SW480 (cell line): ENCODE results near the gene CD226.
A peak's percentile ranks its signal among the peaks of the same experiment; 100 is the strongest.
"Not testable (repeated sequence)": the region's sequence is repeated elsewhere in the genome, so short reads cannot be mapped to it uniquely, and the experiment has no call there.

Source experiments
- DNase-seq: peaks from one replicate; pipeline ENCODE4 v3.0.0-alpha.2; 2016; ENCODE audit warnings: low spot score

The CD226 gene

DNA sequence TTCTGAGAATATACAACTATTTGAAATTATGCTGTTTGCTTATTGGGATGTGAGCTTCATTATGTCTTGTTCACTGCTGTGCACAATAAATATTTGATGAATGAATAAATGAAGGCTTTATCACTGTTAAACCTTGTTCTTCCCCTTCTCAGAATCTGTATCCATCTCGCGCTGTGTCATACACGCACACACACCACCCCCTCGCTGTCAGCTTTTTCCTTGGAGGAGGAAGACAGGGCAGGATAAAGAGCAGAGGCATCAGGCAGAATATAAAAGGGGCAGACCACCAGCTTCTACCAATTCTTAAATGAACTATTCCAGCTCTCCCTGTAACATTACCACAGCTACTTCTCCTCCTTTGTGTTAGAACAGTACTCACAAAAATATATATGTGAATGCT lies 75.0 kb downstream of the CD226 start:
- DNase-seq = no peak

DNA sequence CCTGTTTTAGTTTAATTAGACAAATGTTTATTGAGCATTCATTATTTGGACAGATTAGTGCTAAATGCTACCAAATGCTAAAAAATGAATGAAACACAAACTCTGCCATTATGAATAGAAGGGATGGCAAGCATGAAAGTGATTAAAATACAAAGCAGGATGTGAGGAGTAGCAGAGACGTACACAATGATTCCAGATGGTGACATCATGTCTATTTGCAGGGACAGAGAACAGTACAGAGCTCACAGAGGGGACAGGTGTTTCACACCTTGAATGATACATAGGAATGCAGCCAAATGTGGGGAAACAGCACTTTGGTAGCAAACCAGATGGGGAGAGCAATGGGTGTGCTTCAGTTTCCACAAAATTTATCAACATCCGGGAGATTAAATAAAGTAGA lies 76.3 kb downstream of the CD226 start:
- no peak for DNase-seq

GRCh38 chr18:69870736-69871135 lies 76.9 kb downstream of the CD226 start:
- DNase-seq = no peak

- no peak for DNase-seq
Measured at GRCh38 chr18:69866212-69866611, 81.5 kb downstream of the CD226 start.

DNA sequence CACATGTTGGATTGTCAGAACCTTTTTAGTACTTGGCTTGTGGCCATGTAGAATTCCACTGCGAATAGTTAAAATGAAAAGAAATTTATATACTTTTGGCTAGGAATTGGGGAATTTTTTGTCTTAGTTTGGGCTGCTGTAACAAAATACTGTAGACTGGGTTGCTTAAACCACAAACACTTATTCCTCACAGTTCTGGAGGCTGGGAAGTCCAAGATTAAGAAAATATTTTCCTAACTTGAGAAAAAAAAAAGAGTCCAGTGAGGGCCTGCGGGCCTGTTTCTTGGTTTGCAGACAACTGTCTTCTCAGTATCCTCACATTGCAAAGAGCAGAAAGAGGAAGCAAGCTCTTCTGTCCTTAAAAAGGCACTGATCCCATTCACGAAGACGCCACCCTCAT lies 81.9 kb downstream of the CD226 start:
- no peak for DNase-seq

- DNase-seq = not testable (repeated sequence)
Measured at GRCh38 chr18:69864802-69865201, 82.9 kb downstream of the CD226 start.

GRCh38 chr18:69858897-69859296 lies 88.8 kb downstream of the CD226 start:
- no peak for DNase-seq

DNA sequence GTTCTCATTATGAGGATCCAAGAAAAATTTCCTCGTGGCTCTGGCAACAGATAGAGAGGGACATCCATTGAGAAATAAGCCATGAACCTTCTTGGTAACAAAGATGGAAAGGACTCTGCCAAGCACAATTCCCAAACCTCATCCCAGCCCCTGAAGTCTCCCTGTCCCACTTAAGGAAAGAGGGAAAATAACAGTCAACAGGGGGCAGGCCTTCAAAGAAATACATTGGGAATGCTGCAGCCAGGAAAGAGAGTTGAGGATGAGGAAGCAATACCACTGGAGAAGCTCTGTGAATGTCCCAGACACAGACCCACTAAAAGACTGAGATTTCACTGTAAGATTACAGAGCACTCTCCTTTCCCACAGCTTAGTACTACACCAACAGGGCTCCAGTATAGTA lies 93.2 kb downstream of the CD226 start:
- no peak for DNase-seq

GRCh38 chr18:69853051-69853450 lies 94.6 kb downstream of the CD226 start:
- DNase-seq = no peak

- no peak for DNase-seq
Measured at GRCh38 chr18:69845593-69846506, 101.8 kb downstream of the CD226 start.

GRCh38 chr18:69844656-69845055 lies 103.0 kb downstream of the CD226 start:
- DNase-seq = no peak

- no peak for DNase-seq
Measured at GRCh38 chr18:69843015-69843414, 104.7 kb downstream of the CD226 start.

DNA sequence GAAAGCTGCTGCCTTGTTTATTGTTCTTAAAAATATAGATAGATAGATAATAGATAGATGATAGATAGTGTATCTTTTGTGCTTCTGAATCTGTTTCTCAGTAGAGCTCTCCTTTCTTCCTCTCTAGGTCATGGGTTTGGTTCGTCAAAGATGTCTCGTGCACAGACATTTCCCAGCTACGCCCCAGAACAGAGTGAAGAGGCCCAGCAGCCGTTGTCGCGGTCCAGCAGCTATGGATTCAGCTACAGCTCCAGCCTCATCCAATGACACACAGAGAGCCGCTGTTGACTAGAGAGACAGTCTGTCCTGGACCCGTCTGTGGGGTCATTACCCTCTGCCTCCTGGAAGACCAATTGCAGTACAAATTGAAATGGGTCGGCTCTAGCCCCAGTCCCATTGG lies 106.6 kb downstream of the CD226 start:
- no peak for DNase-seq

DNA sequence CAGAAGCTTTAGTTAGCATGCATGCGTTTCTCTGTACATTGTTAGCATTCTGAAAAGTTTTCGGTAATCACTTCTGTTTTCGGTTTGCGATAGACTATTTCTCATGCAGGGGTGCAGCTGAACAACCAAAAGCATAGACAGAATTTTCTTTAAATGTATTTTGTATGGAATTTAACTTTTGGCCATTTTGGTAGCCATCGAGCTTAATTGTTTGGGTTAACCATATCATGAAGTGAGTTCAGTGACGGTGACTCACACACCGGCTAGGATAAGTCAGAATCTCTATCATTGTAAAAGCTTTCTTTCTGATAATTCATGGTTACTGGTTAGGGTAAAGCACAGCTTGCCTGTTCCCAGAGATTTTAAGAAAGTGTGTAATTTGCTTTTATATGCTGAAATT lies 107.2 kb downstream of the CD226 start:
- no peak for DNase-seq

GRCh38 chr18:69840001-69840400 lies 107.7 kb downstream of the CD226 start:
- no peak for DNase-seq

GRCh38 chr18:69839497-69839896 lies 108.2 kb downstream of the CD226 start:
- no peak for DNase-seq

DNA sequence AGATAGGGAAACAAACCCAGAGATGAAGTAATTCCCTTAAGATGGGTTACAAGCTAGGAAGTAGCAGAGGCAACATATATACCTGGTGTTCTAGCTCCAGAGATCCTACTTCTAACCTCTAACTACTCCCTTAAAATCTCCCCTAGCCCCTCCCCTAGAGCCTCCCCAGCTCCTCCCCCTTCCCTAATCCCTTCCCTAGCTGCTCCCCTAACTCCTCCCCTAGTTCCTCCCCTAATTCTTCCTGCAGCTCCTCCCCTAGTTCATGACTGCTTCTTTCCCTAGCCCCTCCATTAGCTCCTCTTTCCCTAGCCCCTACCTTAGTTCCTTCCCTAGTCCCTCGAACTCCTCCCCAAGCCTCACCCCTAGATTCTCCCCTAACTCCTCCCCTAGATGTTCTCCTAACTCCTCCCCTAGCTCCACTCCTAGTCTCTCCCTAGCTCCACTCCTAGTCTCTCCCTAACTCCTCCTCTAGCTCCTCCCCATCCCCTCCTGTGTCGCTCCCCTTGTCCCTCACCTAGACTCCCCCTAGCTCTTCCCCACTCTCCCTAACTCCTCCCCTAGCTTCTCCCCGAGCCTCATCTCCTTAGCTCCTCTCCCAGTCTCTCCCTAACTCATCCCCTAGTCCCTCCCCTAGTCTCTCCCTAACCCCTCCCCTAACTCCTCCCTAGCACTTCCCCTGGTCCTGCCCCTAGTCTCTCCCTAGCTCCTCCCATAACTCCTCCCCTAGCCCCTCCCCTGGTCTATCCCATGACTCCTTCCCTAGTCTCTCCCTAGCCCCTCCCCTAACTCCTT lies 108.9 kb downstream of the CD226 start:
- peak; percentile 0 for DNase-seq

DNA sequence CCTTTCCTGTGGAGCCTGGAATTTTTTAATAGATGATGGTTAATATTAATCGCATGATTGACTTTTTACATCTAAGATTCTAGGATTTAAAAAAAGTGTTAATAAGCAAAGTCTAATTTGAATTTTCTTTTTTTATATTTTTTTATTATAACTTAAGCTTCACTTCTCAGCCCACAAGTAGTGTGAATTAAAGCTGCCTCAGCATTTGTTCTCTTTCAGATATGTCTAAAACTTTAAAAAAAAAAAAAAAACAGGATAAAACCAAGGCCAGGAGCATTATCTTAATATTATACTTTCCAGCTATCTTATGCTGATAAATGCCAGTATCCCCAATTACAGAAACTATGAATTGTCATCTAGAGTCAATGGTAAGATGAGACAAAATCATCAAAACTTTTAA lies 109.7 kb downstream of the CD226 start:
- DNase-seq = no peak

- not testable (repeated sequence) for DNase-seq
Measured at GRCh38 chr18:69834980-69835379, 112.7 kb downstream of the CD226 start.

DNA sequence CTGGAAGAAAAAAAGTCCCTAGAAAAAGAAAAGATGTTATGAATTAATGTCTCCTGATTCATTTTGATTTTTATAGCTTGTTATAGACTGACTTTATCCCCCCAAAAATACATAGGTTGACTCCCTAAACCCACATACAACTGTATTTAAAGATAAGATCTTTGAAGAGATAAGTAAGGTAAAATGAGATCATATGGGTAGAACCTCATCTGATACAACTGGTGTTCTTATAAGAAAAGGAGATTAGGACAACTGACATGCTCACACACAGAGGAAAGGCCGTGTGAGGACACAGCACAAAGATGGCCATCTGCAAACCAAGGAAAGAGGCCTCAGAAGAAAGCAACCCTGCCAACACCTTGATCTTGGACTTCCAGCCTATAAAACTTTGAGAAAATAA lies 117.5 kb downstream of the CD226 start:
- DNase-seq = no peak

DNA sequence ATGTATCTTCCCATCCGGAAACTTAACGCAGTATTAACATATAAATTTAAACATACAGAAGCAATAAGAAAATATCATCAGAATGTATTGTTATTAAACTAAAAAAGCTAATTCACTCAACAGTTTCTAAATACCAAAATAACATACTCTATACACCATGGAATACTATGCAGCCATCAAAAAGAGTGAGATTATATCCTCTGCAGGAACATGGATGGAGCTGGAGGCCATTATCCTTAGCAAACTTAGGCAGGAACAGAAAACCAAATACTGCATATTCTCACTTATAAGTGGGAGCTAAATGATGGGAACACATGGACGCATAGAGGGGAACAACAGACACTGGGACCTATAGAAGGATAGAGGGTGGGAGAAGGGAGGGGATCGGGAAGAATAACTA lies 127.1 kb downstream of the CD226 start:
- DNase-seq = no peak

- DNase-seq = no peak
Measured at GRCh38 chr18:69819460-69819859, 128.2 kb downstream of the CD226 start.

- no peak for DNase-seq
Measured at GRCh38 chr18:69817335-69817940, 130.2 kb downstream of the CD226 start.
